HCEC 1CT (cell line): ENCODE measurements around the gene PACSIN1.
A peak's percentile ranks its signal among the peaks of the same experiment; 100 is the strongest.

ENCODE experiments used
- DNase-seq: peaks from one replicate; pipeline ENCODE4 v3.0.0-alpha.2; 2017

The PACSIN1 gene

DNA sequence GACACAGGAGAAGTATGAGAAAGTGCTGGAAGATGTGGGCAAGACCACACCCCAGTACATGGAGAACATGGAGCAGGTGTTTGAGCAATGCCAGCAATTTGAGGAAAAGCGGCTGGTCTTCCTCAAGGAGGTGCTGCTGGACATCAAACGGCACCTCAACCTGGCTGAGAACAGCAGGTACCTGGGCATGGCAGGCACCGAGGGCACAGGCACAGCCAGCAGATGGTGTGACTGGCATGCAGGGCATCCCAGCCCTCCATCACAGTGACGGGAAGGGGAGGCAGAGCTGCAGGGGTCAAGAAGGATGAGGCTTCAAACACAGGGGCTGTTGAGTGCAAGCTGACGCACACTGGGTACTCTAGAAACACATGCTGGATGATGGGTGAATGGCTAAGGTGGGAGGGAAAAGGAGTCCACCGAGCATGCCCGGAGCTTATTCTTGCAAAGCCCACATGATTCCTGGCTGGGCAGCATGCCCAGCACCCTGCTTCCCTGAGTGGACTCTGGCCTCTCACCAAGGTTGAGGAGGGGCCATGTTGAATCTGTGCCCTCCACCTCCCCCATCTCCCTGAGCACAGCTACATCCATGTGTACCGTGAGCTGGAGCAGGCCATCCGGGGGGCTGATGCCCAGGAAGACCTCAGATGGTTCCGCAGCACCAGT, 63.9 kb downstream of the PACSIN1 start:
- no peak for DNase-seq

DNA sequence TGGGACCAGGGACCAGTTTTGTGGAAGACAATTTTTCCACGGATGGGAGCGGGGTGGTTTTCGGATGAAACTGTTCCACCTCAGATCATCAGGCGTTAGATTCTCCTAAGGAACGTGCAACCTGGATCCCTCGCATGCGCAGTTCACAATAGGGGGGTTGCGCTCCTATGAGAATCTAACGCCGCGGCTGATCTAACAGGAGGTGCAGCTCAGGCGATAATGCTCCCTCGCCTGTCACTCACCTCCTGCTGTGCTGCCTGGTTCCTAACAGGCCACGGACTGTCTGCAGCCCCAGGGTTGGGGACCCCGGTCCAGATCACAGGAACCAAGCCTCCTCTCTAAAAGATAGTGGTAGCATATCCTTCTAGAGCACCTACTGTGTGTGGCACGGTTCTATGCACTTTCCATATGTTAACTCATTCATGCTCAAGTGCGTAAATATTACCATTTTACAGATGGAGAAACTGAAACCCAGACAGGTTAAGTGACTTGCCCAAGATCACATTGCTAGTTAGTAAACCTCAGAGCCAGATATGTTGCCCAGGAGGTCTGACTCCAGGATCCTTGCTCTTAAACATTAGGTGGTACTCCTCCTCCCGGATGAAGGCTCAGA, 65.0 kb downstream of the PACSIN1 start:
- no peak for DNase-seq

DNA sequence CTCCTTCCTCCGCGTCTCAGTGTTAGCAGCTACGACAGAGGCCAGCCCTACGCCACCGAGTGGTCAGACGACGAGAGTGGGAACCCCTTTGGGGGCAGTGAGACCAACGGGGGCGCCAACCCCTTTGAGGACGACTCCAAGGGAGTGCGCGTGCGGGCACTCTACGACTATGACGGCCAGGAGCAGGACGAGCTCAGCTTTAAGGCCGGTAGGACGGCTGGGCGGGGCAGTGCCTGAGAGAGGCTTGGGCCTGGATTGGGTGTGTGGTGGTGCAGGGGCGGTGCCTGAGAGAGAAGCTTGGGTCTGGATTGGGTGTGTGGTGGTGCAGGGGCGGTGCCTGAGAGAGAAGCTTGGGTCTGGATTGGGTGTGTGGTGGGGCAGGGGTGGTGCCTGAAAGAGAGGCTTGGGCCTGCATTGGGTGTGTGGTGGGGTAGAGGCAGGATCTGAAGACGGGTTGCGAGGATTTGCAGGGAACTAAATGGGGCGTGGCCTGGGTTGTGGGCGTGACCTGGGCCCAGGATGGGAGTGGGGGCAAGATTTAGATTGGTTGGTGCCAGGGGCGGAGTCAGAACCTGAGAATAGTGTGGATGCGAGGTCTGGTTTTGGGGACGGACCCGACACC, 65.8 kb downstream of the PACSIN1 start:
- no peak for DNase-seq

DNA sequence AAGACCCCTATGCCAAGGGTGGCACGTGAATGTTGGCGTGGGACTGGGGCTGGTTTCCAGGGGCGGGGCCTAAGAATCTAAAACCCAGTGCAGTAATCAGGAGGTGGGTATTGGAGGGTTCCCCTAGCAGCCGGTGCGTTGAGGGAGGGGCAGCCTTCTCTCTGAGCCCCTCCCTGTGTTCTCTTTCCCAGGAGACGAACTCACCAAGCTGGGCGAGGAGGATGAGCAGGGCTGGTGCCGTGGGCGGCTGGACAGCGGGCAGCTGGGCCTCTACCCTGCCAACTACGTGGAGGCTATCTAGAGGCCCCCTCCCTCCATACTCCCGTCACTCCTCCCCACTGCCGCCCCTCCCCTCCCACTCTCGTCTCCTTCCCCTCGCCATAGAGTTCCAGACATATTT, 66.4 kb downstream of the PACSIN1 start:
- no peak for DNase-seq

DNA sequence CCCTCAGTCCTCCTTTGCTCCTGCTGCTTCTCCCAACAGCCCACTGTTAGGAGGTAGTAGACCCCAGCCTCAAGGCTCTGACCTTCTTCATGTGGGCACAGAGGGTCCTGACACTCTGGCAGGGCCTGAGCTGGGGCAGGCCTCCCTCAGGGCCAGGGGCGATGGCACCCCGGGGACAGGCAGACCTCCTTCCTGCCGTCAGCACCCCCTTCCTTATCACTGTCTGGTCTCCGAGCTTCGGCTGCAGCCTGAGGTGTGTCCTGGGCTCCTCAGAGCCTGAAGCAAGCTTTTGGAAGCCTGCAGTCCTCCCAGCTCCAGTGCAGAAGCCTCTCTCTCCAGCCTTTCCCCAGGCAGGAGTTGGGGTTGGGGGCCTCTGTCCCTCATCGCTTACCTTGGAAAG, 68.3 kb downstream of the PACSIN1 start:
- no peak for DNase-seq

DNA sequence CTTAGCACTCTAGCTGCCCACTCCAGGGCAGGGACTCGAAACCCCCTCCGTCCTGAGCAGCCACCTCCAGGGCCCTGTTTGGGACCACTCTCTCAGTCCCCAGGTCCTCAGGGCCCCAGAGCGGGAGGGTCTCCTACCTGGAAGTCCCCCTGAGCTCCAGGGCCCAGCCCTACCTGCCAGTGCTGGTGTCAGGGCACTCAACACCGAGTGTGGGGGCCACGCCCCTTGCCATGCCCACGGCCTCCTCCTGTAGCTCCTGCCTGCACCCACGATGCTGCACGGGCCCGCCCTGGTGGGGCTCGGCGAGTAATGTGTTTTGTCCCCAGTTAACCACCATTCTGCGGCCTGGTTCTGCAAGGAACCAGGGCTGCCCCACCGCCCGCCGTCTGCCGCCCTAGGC, 68.8 kb downstream of the PACSIN1 start:
- DNase-seq = no peak

DNA sequence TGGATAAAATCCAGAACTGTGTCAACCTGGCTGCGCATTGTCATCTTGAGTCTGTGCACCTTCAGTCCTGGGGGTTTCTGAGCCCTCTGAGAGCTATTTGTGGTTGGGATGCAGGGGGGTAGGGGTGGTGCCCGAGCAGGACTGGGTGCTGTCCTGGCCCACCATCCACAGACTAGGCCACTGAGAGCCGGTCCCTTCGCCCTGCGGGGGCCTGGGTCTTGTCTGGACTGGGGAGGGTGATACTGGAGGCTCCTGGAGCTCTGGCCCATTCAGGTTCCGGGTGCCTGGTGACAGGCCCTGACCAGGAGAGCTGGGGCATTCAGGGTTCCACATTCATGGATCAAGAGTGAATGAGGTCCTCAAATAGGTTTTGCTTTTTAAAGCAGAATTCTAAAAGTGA, 69.3 kb downstream of the PACSIN1 start:
- DNase-seq = no peak

DNA sequence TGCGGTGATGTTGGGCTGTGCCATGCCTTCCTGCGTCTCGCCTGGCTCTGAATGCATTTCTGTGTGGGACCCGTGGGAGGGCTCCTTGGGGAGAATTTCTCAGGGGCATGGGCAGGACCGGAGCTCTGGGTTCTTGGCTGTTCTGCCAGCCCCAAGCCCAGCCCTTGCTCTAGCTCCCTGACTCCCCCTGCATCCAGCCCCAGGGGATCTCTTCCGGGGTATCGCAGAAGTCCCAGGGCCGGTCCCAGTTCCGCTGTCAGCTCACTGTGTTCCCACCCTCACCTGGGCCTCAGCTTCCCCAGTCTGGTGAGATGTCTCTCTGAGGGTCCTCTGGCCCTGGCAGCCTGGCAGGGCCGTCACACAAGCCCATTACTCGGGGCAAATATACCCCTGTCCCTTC, 69.8 kb downstream of the PACSIN1 start:
- DNase-seq = no peak

DNA sequence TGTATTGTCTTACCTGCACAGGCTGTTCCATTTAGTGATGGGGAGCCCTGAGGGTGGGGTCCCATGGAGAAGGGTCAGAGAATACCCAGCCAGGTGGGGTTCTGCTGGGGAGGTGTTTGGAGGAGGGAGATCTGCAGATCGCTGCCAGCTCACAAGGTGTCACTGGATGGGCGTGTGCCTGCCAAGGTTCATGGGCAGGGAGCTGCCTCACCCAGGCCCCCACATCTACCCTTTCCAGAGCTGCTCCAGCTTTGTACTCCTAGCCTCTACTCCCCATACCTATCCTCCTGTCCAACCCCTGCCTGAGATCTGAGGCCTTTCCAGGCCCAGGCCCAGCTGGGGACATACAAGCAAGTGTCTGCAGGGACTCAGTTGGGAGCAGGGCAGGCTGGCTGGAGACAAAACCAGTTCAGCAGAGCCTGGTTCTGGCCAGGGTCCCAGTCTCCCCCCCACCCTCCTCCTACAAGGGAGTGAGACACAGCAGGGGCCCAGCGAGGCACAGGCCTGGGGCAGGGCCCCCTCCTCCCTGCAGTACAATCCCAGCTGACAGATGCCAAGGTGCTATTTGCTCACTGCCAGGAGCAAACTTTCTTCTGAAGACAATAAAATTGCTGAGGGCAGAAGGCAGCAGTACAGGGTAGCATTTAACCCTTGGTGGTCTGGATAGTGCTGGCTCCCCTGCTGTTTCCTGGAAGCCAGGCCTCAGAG, 70.5 kb downstream of the PACSIN1 start:
- DNase-seq = no peak

DNA sequence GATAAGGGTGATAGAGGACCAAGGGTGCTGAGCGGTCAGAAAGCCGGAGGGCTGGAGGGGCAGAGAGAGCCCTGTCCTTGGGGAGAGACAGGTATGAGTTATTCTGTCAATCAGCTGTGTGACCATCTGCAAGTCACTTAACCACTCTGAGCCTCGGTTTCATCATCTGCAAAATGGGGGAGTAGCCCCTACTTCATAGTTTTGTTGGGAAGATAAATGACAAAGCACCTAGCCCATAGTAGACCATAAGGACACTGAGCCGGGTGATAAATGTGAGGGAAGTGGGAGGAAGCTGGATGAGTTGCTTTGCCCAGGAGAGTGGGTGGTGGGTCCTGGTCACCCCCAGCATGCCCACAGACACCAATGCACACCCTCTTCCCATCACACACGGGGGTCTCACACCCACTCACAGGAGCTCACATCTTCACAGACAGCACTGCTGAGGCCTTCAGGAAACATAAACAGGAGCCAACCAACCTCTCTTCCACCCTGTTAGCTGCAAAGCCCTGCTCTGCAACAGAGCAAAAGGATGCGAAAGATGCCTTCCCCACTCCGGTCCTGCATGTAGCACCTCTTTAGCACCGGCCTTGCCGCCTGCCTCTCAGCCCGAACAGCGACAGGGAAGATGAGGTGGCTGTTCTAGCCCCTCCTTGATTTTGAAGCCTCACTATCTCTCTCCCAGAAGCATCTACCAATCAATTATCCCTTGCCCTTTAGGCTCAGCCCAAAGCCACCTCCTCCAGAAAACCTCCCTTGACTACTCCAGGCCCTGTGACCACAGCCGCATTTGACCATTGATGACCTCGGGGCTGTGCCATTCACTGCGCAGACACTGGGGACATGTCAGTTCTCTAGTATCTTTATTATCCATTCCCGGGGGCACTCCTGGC, 71.3 kb downstream of the PACSIN1 start:
- DNase-seq = no peak

DNA sequence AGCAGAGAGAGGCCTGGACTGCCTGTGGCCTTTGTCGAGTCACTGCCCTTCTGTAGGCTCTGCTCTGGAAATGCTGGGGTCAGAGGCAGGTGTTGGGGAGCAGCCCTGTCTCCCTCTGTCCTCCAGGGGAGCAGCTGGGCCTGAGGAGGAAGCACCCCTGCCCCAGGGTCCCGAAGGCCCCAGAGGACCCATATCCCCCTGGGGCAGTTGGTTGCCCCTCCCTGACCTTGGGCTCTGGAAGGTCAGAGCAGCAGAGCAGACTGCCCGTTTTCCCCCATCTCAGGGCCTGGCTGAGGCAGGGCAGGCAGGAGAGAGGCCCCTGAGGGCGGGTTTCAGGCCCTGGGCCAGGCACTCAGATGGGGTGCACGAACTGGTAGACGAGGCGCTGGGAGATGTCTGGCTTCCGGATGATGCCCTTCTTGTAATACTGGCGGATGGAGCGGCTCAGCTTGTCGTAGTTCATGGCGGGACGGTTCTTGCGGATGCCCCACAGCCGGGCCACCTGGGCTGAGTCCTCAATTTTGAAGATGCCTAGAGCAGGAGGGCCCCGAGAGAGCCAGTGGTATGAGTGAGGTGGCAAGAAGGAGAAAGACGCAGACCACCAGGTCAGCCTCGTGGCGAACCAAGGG, 72.2 kb downstream of the PACSIN1 start:
- no peak for DNase-seq

DNA sequence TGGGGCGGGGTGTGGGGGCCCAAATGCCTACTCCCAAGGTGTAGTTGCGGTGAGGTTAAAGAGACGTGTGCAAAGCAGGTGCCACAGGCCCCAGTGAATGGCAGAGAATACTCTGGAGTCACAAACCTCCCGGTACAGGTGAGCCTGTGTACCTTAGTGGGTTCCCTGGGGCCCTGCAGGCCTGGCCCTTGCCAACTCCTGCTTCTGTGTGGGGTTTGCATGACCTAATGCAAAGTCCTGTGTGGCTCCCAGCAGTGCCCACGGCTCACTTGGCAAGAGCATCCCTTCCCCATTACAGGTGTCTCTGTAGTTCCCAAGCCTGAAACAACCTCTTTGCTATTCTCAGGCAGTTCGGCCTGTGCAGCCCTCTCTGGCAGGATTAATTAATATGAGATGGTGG, 72.7 kb downstream of the PACSIN1 start:
- no peak for DNase-seq

DNA sequence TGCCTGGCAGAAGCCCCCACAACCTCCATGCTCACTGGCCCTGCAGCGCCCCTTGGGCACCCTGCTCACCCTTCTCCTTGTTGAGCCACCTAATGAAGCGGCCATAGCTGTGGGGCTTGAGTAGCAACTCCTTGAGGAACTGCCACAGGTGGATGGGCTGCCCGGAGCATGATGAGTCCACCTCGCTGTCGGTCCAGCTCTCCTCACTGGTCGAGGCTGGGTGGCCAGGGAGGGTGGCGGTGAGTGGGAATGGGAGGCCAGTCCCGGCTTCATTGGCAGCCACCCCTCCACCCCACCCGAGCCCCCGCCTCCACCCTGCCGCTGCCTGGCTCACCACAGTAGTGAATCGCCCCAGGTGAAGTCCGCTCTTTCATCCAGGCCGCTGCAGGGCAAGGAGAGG, 73.3 kb downstream of the PACSIN1 start:
- DNase-seq = no peak

DNA sequence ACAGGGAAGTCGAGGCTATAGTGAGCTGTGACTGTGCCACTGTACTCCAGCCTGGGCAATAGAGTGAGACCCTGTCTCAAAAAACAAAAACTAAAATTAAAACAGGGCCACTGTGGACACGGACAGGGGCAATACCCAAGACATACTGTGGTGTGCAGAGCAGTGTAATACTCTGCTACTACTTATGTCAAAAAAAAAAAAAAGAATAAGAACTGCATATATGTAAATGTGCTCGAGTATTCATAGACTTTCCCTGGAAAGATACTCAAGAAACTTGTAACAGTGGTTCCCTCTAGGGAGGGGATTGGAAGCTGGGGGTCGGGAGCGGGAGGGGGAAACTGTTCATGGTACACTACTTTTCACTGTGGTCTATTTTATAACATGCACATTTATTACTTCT, 74.3 kb downstream of the PACSIN1 start:
- no peak for DNase-seq

DNA sequence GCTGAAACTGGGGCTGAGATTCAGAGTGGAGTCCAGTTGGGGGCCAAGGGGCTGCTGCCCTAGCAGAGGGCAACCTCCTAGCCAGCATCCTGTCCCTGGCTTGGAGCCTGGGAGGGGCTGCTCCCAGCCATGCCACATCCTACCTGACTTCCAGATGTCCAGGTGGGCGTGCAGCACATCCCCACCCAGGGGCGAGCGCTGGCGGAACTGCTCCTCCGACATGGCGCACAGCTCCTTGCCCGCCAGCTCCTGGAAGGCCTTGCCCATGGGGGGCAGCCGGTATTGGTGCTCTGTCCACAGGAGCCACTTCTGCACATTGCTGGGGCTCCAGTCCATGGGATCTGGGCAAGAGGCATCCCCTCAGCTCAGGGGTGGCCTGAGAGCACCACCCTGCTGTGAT, 75.0 kb downstream of the PACSIN1 start:
- no peak for DNase-seq

DNA sequence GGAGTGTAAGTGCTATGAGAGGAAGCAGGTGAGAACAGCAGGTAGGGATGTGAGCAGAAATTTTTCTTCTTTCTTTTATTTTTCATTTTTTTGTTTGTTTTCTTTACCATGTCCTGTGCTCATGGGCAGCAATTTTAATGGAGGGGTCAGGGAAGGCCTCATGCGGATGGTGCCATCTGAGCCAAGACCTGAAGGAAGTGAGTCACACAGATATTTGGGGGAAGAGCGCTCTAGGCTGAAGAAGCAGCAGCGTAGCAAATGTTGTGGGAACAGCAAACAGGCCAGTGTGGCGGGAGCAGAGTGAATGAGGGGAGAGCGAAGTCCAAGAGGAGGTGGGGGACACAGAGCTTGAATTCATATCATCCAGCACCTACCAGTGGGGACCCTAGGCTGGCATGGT, 77.5 kb downstream of the PACSIN1 start:
- peak; percentile 74 for DNase-seq

DNA sequence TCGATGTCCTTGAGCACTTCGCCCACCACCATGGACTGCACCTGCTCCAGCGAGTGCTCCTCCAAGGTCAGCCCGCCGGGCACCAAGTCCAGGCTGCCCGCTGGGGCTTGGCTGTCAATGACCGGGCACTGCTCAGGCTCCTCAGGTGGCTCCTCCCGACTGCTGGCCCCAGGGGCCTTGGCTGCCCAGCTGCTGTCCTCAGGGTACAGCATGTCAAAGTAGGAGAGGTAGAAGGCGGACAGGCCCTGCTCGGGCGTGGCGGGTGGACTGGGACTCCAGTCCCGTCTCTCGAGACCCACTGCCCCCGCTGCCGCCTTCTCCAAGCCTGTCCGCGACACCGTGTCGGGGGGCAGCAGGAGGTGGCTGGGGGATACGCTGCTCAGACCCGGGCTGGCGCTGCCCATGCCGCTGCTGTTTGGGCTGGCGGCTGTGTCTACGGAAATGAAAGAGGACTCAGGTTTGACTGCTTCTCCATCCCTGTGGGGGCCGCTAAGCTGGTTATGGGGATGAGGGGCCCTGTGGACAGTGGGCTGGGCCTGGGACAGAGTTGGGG, 78.3 kb downstream of the PACSIN1 start:
- DNase-seq = no peak

DNA sequence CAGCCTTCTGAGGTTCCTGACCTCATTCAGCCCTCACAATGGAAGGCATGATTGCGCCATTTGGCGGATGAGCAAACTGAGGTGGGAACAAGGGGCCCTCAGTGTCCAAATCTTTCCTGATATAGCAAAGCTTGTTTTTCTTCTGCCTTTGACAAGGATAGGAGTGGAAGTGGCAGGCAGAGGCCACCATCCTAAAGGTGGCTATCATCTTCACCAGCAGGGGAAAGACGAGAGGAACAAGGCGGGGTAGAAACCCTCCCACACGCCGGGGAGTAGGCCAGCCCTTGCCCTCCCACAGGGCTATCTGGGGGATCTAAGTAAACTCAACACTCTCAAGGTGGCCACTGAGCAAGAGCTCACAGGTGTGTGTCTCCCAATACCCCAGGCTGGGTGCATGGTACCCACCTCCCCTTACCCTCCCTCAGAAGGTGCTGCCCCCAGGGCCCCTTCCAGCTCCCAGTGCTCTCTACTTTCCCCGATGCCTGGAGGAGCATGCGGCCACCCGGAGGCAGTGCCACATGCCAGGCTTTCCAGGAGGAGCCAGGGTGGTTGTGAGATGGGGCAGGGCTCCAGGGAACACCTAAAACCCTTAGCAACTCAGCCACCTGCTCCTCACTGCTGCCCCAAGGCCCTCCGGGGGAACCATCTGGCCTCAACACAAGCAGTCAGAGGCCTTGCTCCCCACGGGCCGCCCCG, 79.0 kb downstream of the PACSIN1 start:
- DNase-seq = no peak

DNA sequence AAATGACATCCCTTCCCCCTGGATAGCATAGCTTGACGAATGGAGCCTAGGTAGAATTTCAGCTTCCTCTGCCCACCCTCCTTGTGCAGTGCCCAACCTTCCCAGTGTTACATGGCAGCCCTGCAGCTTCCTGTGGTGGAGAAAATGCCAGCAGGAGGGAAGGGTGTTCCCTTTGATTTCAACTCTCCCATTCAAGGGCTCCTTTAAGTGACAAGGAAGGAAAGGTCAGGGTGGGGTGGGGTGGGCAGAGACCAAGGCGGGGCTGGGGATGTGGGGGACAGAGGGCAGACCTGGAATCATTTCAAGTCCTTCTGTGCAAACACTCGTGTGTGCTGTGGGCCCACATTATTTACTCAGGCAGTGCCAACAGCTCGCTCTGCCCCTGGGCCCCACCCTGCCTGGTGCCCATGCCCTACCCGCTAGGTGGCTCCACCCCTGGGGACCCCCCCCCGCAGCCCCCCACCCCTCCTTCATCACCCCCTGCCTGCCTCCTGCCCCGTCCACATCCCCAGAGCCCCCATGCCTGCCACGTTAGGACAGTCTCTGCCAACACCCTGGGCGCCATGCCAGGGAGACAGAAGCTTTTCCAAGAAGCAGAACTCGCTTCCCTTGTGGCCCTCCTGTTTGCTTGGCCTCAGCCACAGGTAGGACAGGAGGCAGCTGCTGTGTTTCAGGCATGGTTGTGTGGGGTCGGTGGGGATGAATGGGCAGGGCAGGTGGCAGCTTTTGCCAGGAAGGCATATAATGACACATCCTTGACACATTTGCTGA, 80.9 kb downstream of the PACSIN1 start:
- no peak for DNase-seq
